Activated CD8-positive, alpha-beta memory T cell treated with anti-CD3 and anti-CD28 coated beads for 48 hours (primary cell): ENCODE results near the gene FPR2.
"Not testable (repeated sequence)": the region's sequence is repeated elsewhere in the genome, so short reads cannot be mapped to it uniquely, and the experiment has no call there.

Source experiments
- DNase-seq, 3 experiments: peaks; one replicate each; pipeline ENCODE4 v3.0.0-alpha.2; 2020; ENCODE audit warnings: low read depth in 2 of 3, low spot score in 2 of 3

FPR2 gene

DNA sequence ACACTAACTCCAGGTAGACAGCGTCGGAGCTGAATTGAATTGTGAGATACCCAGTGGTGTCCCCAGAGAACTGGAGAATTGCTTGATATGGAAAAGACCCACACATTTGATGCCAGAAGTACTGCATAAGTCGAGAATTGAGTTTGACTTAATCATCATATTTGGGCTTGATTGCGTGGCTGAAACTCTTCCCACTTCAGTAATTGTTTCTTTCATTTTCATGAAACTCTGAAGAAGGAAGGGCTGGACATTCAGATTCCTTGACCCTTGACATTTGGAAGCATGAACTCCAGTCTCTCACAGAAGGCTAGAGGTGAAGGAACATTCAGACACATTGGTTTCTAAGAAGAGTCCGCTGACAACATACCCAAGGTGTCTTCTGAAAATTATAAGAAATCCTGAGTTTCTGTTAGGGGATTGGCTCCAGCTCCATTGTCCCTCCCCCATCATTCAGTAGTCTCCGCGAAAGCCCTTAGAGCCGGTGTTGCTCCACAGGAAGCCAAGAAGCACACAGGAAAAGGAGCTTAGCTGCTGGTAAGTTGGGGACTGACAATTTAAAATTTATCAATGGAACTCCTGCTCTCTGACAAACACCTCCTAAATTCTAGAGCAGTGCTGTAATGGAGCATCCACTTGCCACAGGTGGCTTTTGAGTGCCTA lies at the start of gene FPR2:
FPR2 (plus strand) TSS at position 484 of the 660 bp plus-strand sequence. CDS start 7,479 bp downstream, outside the sequence.
- no peak for DNase-seq

DNA sequence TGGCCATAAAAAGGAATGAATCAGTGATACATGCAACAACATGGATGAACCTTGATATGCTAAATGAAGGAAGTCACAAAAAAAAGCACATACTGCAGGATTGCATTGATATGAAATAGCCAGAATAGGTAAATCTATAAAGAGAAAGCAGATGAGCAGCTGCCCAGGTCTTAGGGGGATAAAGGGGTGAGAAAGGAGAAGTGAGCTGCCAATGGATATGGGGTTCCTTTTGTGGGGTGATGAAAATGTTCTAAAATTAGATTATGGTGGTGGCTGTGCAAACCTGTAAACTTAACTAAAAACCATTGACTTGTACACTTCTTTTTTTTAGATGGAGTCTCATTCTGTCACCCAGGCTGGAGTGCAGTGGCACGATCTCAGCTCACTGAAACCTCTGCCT lies 49.3 kb upstream of the FPR2 start:
- no peak for DNase-seq

GRCh38 chr19:51712461-51713081 lies 48.4 kb upstream of the FPR2 start:
- no peak for DNase-seq

GRCh38 chr19:51713319-51714285 lies 47.4 kb upstream of the FPR2 start:
- DNase-seq: no peak

DNA sequence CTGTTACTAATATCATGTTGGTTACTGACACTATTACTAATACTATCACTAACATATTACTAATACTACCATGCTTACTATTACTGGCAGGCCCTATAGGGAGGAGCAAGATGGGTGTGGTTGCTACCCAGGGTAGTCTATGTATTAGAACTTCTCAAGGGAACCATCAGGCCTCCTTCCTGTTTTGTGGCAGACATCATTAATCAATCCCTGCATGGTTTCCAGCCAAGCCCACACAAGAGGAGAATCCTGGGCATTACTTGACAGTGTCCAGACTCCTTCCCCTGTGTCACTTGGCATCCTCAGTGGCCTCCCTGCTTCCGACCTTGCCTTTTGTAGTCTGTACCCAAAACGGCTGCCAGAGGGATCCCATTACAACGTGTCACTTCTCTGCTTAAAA lies 46.1 kb upstream of the FPR2 start:
- no peak for DNase-seq

- no peak for DNase-seq
These were observed 45.1 kb upstream of the FPR2 start for GRCh38 chr19:51715850-51716249.

DNA sequence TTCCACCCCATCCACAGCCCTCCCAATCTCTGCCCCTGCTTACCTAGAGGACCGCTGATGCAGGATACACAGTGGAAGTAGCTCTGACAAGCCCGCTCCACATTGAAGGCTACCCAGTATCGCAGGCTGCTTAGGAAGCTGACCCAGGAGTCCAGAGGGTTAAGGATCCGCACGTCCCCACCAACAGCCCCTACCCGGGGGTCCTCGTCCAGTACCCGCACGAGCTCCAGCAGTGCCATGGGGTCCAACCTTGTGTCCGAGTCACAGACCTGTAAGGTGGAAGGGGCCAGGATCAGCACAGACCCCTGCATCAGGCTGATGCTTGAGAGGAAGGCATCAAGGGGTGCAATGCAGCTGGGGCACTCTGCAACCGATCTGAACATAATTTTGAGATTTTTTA lies 44.1 kb upstream of the FPR2 start:
- no peak for DNase-seq

DNA sequence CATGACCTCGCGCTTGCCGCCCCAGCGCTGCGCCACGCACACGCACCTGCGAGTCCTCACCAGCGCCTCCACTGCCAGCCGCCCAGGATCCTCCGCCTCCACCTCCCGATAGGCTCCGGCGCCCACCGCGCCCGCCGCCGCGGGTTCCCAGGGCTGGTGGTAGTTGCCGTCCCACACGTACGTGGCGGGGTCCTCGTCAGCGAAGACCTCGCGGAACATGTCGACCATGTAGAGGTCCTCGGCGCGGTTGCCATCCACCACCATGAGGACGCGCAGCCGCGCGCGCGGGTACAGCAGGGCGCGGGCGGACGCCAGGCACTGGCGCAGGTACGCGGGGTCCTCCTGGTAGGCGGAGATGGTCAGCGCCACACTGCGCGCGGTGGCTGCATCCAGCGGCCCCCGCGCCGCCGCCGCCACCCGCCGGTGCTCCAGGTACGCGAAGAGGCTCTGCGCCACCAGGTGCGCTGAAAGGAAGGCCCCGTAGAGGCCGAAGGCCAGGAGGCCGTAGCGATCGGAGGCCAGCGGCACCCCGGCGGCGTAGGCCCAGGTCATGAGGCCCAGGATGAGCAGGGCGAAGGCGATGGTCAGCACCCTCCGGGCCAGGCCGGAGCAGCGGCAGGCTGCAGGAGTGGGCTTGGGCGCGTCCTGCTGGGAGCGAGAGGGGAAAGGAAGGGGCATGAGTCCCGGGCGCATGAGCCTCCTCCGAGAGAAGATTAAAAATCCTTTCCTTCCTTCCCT lies 41.6 kb upstream of the FPR2 start:
- no peak for DNase-seq

- no peak for DNase-seq
These were observed 39.1 kb upstream of the FPR2 start for GRCh38 chr19:51721905-51722304.

DNA sequence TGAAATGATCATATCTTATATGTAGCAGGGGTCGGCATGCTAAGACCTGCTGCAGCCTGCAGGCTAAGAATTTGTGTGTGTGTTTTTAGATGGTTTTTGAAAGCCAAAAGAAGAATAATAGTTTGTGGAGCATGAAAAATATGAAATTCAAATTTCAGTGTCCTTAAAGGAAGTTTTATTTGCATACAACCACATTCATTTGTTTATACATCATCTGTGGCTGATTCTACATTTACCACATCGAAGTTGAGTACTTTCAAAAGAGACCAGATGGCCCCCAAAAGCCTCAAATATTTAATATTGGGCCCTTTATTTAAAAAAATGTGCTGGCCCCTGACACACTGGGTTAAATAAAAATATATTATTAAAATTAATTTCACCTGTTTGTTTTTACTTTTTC lies 38.5 kb upstream of the FPR2 start:
- DNase-seq: no peak

DNA sequence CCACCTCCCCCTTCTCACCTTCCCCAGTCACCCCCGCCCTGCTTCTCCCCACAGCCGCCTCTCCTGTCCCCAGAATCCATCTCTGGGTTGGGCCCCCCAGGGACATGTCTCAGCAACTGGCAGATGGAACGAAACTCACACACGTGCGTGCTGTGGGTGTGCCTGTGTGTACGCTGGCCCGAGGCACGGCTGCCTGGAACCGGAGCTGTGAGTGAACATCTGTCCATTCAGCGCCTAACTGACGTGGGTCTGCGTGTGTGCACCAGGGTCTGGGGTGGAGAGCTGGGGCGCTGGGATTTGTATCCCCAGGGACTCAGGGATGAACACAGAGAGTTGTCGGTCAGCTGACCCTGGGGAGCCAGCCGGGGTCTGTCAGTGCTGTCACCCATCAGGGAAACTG lies 36.4 kb upstream of the FPR2 start:
- no peak for DNase-seq

DNA sequence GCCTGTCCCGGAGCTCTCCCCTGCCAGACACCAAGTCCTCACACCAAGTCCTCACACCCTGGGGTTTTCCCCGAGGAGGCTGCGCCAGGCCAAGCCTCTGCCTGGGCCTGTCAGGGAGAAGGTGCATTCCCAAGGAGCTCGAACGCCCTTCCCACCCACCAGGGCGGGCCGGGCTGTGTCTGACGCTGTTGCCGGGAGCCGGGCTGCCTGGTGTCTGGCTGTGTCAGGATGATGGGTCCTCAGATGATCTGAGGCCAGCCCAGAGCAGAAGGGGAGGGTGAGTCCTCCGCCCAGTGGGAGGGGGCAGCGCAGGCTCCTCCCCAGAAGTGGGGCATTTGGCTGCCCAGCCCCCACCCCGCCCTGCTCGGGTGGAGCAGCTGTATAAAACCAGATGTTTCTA lies 34.9 kb upstream of the FPR2 start:
- DNase-seq: no peak

DNA sequence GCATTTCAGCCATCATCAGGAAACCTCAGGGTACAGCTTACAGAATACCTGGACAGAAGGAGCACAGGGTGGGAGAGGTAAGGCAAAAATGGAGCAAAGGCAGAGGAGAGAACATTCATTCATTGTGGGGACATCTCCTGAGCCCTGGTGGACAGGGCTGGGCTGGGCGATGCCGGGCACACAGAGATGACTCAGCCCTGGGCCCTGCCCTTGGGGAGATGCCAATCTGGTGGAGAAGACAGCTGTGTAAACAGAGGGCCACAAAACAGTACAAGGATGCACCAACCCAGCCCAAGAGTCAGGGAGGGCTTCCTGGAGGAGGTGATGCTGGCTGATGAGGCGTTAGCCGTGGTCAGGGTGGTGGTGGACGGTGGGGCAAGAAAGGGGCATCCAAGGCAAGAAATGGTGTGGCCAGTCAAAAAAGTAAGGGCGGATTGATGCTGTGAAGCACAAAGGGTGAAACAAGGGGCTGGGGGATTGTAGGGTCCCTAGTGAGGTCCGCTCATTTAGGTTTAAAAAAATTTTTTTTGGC lies 33.6 kb upstream of the FPR2 start:
- DNase-seq: no peak

- DNase-seq: no peak
These were observed 31.2 kb upstream of the FPR2 start for GRCh38 chr19:51729781-51730180.

DNA sequence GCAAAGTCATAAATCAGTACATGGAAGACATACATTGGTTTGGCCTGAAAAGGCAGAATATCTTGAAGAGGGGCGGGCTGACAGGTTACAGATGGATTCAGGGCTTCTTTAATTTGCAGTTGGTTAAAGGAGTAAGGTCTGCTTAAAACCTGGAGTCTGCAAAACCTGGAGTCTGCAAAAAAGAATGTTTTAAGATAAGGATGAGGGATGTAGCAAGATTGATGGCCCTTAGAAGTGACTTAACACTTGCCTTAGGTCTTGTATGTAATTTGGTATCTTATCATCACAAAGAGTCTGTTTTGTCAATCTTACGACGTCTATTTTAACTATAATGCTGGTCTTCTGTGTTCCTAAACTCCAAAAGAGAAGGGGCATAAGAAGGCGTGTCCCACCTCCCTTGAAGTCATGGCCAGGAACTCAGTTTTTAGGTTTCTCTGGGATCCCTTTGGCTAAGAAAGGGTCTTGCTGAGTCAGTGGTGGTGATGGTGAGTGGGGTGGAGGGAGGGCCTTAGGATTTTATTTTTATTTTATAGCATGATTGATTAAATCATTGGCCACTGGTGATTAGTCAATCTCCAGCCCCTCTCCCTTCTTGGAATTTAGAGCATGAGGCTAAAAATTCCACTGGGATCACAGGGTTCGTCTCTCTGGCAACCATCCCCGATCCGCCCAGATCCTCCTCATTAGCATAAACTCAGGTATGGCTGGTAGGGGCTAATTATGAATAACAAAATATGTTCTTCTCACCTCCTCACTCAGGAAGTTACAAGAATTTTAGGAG lies 27.0 kb upstream of the FPR2 start:
- DNase-seq: no peak

DNA sequence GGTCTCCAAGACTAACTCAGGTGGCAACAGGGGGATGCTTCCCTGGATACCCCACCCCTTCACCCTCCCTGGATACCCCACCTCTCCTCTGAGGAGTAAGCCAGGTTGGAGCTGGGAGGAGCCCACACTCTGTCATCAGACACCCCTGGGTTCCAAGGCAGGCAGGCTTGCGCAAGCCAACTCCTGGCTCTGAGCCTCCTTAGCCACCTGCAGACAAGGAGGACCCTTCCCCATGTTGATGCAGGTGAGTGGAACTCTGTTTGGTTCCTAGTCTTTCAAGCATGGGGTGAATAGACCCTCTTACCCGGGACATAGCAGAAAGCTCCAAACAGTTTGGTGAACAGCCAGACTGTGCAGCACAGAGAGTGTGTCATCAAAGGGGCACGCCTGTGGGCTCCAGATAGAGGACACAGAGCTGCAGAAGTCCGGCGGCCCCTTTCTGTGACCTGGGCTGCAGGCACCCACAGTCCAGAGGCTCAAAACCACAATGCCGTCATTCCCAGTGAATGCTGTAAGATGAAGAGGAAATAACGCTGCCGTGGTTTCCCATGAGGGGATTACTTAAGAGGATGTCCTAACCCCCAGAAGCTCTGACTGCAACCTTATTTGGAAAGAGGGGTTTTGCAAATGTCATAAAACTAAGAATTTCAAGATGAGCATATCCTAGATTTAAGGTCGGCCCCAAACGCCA lies 25.1 kb upstream of the FPR2 start:
- DNase-seq: no peak

GRCh38 chr19:51737389-51737788 lies 23.6 kb upstream of the FPR2 start:
- no peak for DNase-seq

DNA sequence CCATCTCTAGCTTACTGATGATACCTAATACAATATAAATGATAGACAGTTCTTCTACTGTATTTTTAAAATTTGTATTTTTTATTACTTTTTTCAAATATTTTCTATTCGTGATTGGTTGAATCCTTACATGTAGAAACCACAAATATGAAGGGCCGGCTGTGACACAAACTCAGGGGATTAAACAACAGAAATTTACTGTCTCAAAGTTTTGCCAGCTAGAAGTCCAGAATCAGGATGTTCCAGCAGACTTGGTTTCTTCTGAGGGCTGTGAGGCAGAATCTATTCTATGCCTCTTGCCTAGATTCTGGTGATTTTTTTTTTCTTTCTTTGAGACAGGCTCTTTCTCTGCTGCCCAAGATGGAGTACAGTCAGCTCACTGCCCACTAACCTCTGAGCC lies 23.1 kb upstream of the FPR2 start:
- no peak for DNase-seq

DNA sequence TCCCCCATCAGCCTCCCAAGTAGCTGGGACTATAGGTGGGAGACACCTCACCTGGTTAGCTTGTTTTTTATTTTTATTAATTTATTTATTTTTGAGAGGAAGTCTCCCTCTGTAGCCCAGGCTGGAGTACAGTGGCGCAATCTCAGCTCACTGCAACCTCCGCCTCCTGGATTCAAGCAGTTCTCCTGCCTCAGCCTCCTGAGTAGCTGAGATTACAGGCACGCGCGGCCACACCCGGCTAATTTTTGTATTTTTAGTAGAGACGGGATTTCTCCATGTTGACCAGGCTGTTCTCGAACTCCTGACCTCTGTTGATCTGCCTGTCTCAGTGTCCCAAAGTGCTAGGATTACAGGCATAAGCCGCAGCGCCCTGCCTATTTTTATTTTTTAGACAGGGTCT lies 22.5 kb upstream of the FPR2 start:
- not testable (repeated sequence) for DNase-seq
